HAP-1 (cell line): ENCODE data around the gene SLC6A6.

Source experiments
- DNase-seq, 2 experiments: peaks; one replicate each; pipeline ENCODE4 v3.0.0-alpha.2; 2016 to 2020; ENCODE audit warnings: low spot score in 2 of 2
- H3K27me3 ChIP-seq: fragments of 250-450 bp; sonication (Bioruptor Pico); 2 replicates; pipeline ENCODE4 v1.5.1; 2020; ENCODE audit warnings: low read depth, mild to moderate bottlenecking, moderate library complexity
- H3K36me3 ChIP-seq: fragments of 250-450 bp; sonication (Bioruptor Pico); replicated peaks from 2 replicates; pipeline ENCODE4 v1.5.1; 2020; ENCODE audit warnings: mild to moderate bottlenecking
- H3K4me1 ChIP-seq: fragments of 250-450 bp; sonication (Bioruptor Pico); 2 replicates; pipeline ENCODE4 v1.5.1; 2020; ENCODE audit warnings: mild to moderate bottlenecking
- H3K4me3 ChIP-seq: fragments of 250-450 bp; sonication (Bioruptor Pico); 2 replicates; pipeline ENCODE4 v1.5.1; 2020; ENCODE audit warnings: mild to moderate bottlenecking, moderate library complexity
- H3K9me3 ChIP-seq: fragments of 250-450 bp; sonication (Bioruptor Pico); 2 replicates; pipeline ENCODE4 v1.5.1; 2020; ENCODE audit warnings: mild to moderate bottlenecking, moderate library complexity
- in situ Hi-C: fragments of 300-500 bp; cut with MboI; formaldehyde crosslinking; loops from 3 replicates; pipeline ENCODE4 v1.14.3; 2020; ENCODE audit warnings: low sequenced_read_pairs, inconsistent platforms, mixed read lengths

Gene SLC6A6

DNA sequence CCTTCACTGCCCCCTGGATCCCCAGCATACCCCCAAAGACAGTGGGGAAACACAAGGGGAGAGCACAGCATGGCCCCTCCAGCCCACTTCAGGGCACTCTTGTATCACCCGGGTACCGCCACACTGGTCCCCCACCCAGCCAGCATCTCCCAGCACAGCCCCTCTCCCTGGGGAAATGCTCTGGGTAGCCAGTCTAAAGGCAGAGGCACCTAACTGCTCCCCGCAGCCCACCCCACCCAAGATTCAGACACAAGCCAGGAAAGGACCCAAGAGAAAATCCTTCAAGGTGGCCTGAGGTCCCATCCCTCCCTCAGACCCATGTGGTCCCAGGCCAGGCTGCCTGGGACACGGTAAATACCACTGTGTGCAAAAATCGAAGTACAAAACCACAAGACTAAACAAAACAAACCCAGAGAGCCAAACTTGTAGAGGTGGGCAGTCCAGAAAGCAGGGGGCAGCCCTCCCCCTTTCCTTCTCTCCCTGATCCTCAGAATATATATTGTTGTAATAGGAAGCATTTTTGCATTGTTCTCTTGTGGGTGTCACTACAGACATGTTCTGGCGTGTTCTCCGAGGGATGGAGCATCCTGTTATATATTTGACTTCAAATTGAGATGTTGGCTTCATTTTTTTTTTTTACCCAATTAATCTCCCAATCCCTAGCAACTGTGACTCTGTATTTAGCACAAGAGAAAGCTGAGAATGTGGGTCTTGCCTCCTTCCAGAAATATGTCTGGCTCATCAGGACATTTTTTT, 86.1 kb downstream of the SLC6A6 start:
- no peak for DNase-seq
- no peaks in the 10 kb centered on the region for H3K27me3 ChIP-seq
- no peaks in the 10 kb centered on the region for H3K4me1 ChIP-seq
- H3K9me3 ChIP-seq = no peaks in the 10 kb centered on the region
- in situ Hi-C loops = no loop called here
- no peak overlapping the region for H3K4me3 ChIP-seq
- peaks cover 1% of the 10 kb centered on the region for H3K36me3 ChIP-seq

DNA sequence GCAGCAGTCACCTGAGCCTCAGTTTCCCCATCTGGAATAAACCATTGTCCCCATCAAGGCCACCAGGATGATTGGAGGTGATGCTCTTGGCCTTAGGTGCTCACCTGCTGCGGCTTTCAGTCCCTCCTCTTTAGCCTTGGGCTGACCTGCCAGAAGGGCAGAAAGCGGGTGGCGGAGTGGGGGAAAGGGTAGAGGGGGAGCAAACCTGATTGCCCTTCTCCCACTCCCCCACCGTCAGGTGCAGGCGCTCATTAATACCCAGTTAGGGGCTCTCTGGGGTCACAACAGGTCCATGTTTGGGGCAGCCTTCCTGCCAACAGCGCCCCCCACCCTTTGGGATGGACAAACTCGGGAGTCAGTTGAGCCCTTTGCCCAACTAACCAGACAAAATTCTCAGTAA, 87.2 kb downstream of the SLC6A6 start:
- no peak for DNase-seq
- no peaks in the 10 kb centered on the region for H3K27me3 ChIP-seq
- H3K4me1 ChIP-seq = no peaks in the 10 kb centered on the region
- H3K36me3 ChIP-seq = no peaks in the 10 kb centered on the region; the same call in none of the 2 replicates
- in situ Hi-C loops = no loop called here
- no peaks in the 10 kb centered on the region for H3K9me3 ChIP-seq
- no peak overlapping the region for H3K4me3 ChIP-seq

DNA sequence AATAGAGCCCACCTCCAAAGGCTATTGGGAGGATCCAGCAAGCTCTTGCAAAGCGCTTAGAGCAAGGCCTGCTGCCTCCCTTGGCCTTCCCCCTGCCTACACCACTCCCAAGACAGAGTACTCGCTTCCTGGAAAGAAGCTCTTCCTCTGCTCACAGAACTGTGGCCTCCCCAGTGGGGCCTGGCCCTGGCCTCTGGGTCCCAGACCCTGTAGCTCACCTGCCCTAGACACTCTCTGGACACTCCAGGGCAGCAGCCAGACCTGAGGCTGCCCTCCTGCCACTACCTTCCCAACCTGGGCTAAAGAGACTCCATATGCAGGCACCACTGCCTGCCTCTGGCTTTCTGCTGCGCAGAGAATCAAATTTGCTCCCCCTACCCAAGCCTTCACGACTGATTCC, 87.8 kb downstream of the SLC6A6 start:
- no peaks in the 10 kb centered on the region for H3K4me1 ChIP-seq
- no peak overlapping the region for H3K4me3 ChIP-seq
- H3K27me3 ChIP-seq = no peaks in the 10 kb centered on the region
- in situ Hi-C loops = no loop called here
- DNase-seq = no peak
- no peaks in the 10 kb centered on the region for H3K9me3 ChIP-seq
- no peaks in the 10 kb centered on the region; the same call in none of the 2 replicates for H3K36me3 ChIP-seq

DNA sequence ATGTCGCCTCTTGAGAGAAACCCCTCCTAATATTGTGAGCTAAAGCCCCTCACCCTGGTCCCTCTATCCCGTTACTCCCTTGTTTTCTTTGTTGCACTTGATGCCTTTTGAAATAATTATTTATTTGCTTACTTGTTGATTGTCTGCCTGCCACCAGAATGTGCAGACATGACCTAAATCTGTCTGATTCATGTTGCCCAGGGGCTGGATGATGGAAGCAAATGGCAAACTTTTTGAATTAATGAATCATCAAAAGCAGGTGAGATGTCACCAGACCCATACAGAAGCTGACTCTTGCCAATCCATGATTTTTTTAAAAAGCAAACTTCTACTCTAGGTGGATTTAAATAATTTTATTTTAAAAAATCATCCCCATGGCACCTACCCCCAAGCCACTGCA, 88.4 kb downstream of the SLC6A6 start:
- Histone ChIP-seq H3K4me3 (no peak overlapping the region), H3K4me1 (no peaks in the 10 kb centered on the region), H3K36me3 (no peaks in the 10 kb centered on the region; the same call in none of the 2 replicates), H3K9me3 (no peaks in the 10 kb centered on the region), H3K27me3 (no peaks in the 10 kb centered on the region)
- in situ Hi-C loops = no loop called here
- DNase-seq = no peak

DNA sequence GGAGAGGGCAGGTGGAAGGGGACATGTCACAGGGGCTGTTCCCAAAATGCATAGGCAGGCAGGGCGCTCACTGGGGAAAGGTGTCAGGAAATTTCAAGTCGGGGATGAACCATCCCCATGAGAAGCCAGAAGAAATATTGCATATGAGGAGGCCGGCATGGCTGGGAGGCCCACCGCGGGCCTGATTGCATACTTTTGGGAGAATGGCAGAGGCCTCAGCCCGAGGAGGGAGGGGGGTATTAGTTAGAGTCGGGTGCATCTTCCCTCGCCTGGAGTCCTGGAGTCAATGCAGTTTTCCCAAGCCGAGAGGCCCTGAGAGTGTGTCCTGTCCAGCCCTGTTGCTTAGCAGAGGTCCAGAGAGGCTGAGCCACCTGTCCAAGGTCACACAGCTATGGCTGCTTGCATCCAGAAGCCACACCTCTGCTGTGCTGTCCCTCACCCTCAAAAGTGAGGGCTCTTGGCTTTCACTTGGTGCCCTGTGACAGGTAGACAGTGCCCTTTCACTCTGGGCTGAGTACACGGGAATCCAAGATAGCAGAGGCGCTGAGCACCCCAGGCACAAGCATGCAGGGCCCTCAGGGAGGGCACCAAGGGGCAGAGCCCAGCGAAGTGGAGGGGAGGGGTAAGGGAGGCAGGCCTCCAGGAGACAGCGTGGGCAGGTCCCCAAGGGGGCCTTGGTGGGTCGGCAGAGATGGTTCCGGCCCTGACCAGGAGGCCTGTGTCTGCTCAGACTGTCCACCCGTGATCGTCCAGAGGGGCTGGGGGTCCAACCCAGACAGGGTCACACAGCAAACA, 89.2 kb downstream of the SLC6A6 start:
- no peaks in the 10 kb centered on the region for H3K9me3 ChIP-seq
- no peaks in the 10 kb centered on the region for H3K4me1 ChIP-seq
- DNase-seq = no peak
- no peaks in the 10 kb centered on the region for H3K27me3 ChIP-seq
- H3K4me3 ChIP-seq = no peak overlapping the region
- in situ Hi-C loops = no loop called here
- H3K36me3 ChIP-seq = no peaks in the 10 kb centered on the region; the same call in none of the 2 replicates

DNA sequence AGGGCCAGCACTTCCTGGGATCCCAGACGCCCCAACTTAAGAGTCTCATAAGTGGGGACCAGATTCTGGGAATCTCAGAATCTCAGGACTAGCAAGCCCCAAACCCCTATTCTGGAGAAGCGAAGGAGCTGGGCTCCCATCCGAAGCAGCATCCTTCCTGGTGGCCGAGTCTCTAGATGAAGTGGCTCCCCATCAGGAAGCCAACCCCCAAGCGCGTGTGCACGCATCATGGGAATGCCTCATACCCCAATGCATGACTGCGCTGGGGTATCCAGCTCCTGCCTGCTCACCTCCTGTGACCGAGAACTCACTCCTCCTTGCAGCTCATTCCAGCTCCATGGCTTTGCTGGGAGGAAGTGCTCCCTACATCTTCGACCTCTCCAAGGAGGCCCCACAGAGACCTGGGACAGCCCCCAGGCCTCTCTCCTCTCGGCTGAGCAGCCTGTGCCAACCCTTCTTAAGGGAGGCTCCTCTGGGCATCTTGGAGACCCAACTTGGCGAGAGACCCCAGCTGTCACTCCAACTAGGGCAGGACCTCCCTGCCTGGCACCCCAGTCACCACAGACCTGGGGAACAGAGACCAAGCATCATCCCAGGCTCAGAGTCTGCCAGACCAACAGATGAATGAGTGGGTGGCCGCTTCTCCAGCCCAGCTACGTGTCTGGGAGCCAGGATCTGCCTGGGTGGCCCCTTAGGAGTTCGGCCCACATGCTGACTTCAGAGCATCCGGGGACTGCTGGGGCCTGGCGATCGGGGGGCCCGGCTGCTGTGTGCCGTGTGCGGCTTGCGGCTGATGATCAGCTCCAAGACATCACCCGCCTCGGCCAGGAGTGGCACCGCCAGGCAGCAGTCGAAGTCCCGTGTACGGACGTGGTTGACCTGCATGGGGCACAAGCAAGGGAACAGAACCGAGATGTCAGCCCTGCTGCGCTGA, 90.8 kb downstream of the SLC6A6 start:
- in situ Hi-C loops = no loop called here
- H3K27me3 ChIP-seq = no peaks in the 10 kb centered on the region
- no peaks in the 10 kb centered on the region for H3K4me1 ChIP-seq
- DNase-seq = no peak
- H3K9me3 ChIP-seq = no peaks in the 10 kb centered on the region
- H3K4me3 ChIP-seq = no peak overlapping the region
- H3K36me3 ChIP-seq = no peaks in the 10 kb centered on the region; the same call in 1 of the 2 replicates

- H3K27me3 ChIP-seq = no peaks in the 10 kb centered on the region
- no peaks in the 10 kb centered on the region; the same call in 1 of the 2 replicates for H3K36me3 ChIP-seq
- no peak overlapping the region for H3K4me3 ChIP-seq
- in situ Hi-C loops = no loop called here
- no peak for DNase-seq
- no peaks in the 10 kb centered on the region for H3K4me1 ChIP-seq
- H3K9me3 ChIP-seq = no peaks in the 10 kb centered on the region
Observed at GRCh38 chr3:14494279-14494972, 92.0 kb downstream of the SLC6A6 start.

- no peak overlapping the region for H3K4me3 ChIP-seq
- DNase-seq = no peak
- H3K4me1 ChIP-seq = no peaks in the 10 kb centered on the region
- no peaks in the 10 kb centered on the region for H3K36me3 ChIP-seq
- in situ Hi-C loops = no loop called here
- H3K9me3 ChIP-seq = no peaks in the 10 kb centered on the region
- no peaks in the 10 kb centered on the region for H3K27me3 ChIP-seq
Observed at GRCh38 chr3:14494973-14495300, 92.5 kb downstream of the SLC6A6 start.

GRCh38 chr3:14496351-14496750, 93.9 kb downstream of the SLC6A6 start:
- no peaks in the 10 kb centered on the region for H3K36me3 ChIP-seq
- in situ Hi-C loops = no loop called here
- no peaks in the 10 kb centered on the region for H3K27me3 ChIP-seq

DNA sequence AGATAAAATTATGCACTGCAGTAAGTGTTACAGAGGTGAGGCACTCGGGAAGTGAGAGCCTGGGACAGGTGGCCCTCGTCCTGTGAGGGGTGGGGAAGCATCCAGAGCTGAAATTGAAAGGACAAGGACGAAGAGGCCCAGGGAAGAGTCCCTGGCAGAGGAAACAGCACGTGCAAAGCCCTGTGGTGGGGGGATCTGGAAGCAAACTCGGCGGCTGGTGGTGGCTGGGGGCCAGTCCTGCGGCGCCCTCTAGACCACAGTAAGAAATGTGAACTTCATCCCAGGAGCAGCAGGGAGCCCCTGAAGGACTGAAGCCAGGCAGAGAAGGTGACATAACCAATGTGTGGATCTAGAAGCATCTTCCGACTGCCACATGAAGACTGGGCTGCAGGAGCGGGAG, 94.9 kb downstream of the SLC6A6 start:
- H3K4me3 ChIP-seq = no peak overlapping the region
- no peak for DNase-seq
- H3K36me3 ChIP-seq = no peaks in the 10 kb centered on the region
- in situ Hi-C loops = no loop called here
- H3K9me3 ChIP-seq = no peaks in the 10 kb centered on the region
- no peaks in the 10 kb centered on the region for H3K27me3 ChIP-seq
- no peaks in the 10 kb centered on the region for H3K4me1 ChIP-seq

More at GRCh38 chr3:14496351-14496750, 93.9 kb downstream of the SLC6A6 start:
- Histone ChIP-seq H3K4me1 (no peaks in the 10 kb centered on the region), H3K9me3 (no peaks in the 10 kb centered on the region), H3K4me3 (no peak overlapping the region)
- DNase-seq = no peak

DNA sequence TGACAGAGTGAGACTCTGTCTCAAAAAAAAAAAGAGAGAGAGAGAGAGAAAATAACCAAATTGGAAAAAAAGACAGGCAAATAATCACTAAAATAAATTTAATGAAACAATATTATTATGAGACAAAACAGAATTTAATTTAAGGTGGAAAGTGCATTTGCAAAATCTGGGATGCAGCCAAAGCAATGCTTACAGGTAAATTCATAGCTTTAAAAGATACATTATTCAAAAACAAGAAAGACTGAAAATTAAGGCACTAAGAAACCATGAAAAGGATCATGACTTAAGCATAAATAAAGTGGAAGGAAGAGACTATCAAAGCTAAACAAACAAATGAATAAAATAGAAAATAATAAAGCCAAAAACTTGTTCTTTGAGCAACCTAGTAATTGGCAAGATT, 100.1 kb downstream of the SLC6A6 start:
- no peaks in the 10 kb centered on the region for H3K4me1 ChIP-seq
- DNase-seq = no peak
- H3K9me3 ChIP-seq = no peaks in the 10 kb centered on the region
- H3K27me3 ChIP-seq = no peaks in the 10 kb centered on the region
- H3K36me3 ChIP-seq = no peaks in the 10 kb centered on the region
- in situ Hi-C loops = no loop called here
- H3K4me3 ChIP-seq = no peak overlapping the region

DNA sequence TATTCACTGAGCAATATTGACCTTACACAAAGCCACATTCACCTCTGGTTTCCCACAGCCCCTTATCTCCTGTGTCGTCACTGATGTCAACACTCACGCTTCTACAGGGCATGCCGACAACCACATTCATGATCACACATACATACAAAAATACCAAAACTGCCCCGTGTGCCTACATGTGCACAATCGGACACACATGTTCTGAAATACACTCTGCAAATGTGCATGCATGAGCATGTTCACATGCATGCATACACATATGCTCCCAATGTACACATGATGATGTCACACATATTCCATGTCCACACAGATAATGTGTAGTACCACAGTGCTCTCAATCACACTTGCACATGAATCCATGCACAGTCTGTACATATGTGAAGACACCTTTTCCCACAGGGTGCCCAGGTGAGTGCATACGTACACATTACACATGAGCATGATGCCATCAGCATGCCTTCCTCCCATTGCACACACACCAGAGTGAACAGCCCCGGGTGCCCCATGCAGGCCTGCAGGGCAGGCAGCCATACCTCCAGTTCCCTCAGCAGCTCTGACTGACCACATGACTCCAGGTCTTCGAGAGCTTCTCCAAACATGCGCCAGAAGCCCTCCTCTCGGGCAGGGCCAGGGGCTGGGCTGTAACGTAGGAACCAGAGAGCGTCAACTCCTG, 100.8 kb downstream of the SLC6A6 start:
- no peak overlapping the region for H3K4me3 ChIP-seq
- in situ Hi-C loops = no loop called here
- no peaks in the 10 kb centered on the region for H3K4me1 ChIP-seq
- no peaks in the 10 kb centered on the region for H3K27me3 ChIP-seq
- DNase-seq = no peak
- no peaks in the 10 kb centered on the region for H3K9me3 ChIP-seq
- H3K36me3 ChIP-seq = no peaks in the 10 kb centered on the region

DNA sequence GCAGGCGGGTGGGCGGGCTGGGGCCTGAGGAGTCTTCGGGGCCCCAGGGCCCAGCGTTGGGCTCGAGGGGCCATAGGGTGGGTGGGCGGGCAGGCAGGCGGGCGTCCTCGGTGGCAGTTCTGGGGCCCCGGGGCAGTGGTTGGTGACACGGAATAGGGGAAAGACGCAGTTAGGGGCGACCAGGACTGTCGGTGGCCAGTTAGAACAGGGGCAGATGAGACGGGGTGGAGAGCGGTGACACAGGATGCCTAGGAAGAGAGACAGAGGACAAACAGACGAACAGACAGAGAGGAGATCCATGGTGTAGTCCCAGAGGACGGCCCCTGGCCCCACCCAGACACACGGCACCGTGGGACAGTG, 101.3 kb downstream of the SLC6A6 start:
- Histone ChIP-seq H3K4me1 (no peaks in the 10 kb centered on the region), H3K36me3 (no peaks in the 10 kb centered on the region), H3K4me3 (no peak overlapping the region), H3K9me3 (no peaks in the 10 kb centered on the region), H3K27me3 (no peaks in the 10 kb centered on the region)
- in situ Hi-C loops = no loop called here
- no peak for DNase-seq
